HG02759 (cell line): ENCODE measurements around the gene ADGRE3.
"Not testable (repeated sequence)": the region's sequence is repeated elsewhere in the genome, so short reads cannot be mapped to it uniquely, and the experiment has no call there.

Experiments
- ATAC-seq: cut with Tn5 transposase; IDR thresholded peaks from one replicate; pipeline ENCODE4 v1.9.1; 2021; ENCODE audit warnings: mild to moderate bottlenecking, moderate library complexity; ENCODE audit not compliant: unreplicated experiment

The ADGRE3 gene

DNA sequence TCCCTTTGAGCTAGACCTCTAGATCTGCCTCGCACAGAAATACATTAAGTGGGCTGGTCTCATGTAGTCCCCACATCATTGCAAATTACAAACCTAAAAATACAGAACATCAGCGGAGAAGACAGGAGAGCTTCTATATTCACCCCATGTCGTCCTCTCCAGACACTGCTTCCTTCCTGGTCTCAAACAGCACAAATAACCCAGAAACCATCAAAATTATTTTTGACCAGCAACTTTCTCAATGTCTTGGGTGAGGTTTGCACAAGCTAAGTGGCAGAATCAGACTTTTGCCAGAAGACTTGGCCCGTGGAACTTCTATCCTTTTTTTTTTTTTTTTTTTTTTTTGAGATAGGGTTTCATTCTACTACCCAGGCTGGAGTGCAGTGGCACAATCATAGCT lies 63.6 kb downstream of the ADGRE3 start:
- no peak for ATAC-seq

DNA sequence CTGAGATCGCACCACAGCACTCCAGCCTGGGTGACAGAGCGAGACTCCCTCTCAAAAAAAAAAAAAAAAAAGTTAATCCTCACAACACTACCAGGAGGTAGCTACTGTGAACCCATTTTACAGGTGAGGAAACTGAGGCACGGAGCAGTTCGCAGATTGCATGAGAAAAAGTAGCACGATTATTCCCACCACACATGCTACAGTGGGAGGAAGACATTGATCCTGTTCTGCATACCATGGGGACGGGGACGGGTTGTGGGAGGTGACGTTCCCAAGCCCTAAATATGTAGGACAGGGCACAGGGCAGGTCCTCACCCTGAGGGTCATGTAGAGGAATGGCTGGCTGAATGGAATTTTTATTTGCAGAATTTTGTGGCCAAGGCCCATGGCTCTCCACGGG lies 68.0 kb downstream of the ADGRE3 start:
- no peak for ATAC-seq

DNA sequence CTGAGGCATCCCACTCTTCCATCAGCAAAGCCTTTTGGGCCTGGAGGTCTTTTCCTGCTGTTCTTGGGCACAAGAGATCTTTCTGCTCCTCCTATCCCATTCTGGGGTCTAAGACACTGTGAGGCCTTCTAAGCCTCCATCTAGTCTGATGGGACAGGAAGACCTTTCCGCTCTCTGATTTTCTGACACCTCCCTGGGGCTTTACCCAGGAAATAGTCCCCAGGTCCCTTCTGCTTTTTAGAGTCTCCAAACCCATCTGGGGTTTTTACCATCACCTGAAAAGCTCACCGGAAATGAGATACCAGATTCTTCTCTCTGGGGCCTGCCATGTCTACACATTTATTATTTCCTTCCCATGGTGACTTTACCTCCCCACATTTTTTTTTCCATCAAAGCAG lies 70.7 kb downstream of the ADGRE3 start:
- ATAC-seq: peak; percentile 81

DNA sequence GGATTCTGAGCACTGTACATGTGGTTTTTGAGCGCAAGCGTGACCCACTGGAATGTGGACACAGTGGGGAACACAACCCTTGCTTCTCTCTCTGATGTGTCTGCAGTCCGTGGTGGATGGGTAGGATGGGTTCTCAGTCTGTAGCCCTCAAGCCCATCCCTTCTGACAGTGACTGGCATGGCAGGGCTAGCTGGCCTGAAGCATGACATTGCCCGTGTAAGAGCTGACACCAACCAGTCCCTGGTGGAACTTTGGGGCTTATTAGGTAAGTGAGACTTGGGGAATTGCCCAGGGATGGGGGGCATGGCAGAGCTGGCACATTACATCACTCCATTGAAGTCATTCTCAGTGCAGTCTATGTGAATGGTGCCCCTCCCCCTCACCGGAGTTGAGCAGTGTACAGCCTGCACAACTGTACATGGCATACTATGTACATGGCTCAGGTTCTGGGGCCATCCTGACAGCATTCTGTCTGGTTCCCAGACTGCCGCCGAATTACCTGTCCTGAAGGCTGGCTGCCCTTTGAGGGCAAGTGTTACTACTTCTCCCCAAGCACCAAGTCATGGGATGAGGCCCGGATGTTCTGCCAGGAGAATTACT lies 75.0 kb downstream of the ADGRE3 start:
- no peak for ATAC-seq

DNA sequence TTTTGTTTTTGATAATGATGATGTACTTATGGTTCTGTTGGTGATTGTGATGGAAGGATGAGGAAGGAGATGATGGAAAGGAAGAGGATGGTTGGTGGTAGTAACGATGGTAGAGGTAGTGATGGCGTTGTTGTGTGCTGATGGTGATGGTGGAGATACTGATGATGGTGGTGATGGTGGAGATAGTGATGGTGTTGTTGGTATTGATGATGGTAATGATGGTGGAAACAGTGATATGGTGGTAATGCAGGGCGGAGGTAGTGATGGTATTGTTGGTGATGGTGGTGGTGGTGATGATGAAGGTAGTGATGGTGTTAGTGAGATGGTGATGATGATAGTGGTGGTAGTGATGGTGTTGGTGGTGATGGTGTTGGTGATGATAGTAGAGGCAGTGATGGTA lies 79.1 kb downstream of the ADGRE3 start:
- no peak for ATAC-seq

DNA sequence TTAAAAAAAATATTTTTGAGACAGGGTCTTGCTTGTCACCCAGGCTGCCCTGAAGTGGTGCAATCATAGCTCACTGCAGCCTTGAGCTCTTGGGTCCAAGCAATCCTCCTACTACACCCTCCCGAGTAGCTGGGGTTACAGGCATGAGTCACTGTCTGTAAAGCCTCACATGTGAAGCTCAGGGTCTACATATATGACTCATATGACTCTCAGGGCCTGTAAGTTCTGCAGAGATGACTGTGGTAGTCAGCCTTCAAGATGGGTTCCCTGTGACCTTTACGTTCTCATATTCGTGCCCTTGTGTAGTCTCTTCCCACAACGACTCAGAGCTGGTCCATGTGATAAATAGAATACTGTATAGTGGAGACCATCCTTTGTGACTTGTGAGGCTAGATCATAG lies 85.2 kb downstream of the ADGRE3 start:
- ATAC-seq: not testable (repeated sequence)

DNA sequence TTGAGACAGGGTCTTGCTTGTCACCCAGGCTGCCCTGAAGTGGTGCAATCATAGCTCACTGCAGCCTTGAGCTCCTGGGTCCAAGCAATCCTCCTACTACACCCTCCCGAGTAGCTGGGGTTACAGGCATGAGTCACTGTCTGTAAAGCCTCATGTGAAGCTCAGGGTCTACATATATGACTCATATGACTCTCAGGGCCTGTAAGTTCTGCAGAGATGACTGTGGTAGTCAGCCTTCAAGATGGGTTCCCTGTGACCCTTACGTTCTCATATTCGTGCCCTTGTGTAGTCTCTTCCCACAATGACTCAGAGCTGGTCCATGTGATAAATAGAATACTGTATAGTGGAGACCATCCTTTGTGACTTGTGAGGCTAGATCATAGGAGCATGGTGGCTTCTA lies 89.5 kb downstream of the ADGRE3 start:
- ATAC-seq: peak; percentile 75

DNA sequence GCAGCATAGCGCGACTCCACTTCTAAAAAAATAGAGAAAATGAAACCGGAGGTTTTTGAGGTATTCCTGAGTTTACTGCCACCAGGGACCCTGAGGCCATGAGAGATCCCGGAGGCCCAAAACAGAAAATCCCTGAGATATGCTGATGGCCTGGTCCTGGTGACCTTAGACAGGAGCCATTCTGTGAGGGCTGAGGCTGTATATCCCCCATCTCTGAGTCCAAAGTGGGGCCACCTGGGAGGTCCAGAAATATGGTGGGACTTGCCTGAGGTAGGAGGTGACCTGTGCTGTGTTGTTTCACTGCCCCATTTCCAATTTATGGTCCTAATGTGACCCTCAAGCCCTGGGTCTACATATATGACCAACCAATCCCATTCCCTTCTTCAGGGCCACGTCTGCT lies 90.3 kb downstream of the ADGRE3 start:
- ATAC-seq: not testable (repeated sequence)

DNA sequence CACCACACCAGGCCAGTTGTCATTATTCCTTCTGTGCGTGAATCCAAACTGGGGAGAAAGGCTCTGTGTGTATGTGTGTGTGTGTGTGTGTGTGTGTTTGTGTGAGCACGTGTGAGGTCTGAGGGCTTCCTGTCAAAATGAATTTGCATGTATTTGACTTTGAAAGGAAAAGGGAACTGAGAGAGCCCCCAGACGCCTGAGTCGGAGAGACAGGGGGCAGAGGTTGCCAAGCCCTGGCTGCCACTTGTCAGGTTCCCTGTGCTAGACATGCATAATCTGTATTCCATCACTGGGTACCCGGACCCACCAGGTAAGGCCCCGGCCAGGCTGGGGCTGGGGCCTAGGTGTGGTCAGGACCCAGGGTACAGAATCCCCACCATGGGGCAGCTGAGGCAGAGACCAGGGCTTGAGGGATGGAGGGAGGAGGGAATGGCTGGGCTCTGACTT lies 91.7 kb downstream of the ADGRE3 start, which contains the start of gene CLEC17A:
Gene CLEC17A, plus strand, starts transcription at position 191 of the 447 bp plus-strand sequence. Its CDS starts 77 bp downstream, at position 268.
- ATAC-seq: peak; percentile 35

DNA sequence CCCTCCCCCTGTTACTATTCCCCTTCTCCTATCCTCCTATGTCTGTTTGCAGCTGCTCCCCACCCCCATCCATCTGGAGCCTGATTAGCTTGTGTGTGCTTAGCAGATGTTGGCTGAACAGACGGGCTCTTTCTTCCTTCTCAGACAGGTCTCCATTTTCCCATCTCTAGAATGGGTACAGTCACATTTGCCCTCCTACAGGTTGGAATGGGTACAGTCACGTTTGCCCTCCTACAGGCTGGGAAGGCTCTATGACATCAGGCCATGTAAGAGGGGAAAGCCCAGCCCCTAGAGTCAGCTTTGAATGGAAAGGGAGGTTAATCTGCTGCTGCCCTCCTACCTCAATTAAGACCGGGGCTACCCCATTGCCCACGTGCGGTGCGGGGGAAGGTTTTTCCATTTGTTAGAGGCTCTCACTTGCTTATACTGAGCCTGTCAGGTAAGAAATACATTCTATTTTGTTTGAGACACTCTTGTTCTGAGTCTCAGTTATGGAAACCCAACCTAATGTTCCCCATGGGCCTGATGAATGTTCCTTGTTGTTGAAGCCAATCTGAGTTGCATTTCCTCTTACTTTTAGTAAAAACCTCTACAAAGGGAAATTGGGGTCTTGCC lies 93.9 kb downstream of the ADGRE3 start:
- ATAC-seq: no peak

DNA sequence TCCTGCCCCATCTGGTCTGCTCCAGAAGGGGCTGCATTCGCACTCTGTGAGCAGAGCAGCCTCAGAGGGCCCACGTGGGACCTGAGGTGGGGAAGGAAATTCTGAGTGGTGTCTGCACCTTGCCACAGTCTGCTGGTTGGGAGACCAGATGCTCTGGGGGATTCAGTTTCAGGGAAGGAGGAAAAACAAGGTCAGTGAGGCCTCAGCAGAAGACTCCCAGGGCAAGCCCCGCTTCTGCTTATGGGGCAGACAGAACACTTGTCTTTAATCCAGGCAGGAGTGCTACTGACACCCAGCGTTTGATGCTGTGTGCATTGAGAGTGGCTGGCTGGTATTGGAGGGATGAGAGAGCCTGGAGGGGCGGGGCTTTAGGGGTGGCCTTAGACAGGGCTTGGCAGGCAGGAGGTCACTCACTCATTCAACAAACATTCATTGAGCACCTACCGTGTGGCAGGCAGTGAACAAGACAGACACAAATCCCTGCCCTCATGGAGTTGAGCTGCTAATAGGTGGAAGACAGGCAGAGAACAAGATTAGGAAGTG lies 96.7 kb downstream of the ADGRE3 start:
- ATAC-seq: no peak

DNA sequence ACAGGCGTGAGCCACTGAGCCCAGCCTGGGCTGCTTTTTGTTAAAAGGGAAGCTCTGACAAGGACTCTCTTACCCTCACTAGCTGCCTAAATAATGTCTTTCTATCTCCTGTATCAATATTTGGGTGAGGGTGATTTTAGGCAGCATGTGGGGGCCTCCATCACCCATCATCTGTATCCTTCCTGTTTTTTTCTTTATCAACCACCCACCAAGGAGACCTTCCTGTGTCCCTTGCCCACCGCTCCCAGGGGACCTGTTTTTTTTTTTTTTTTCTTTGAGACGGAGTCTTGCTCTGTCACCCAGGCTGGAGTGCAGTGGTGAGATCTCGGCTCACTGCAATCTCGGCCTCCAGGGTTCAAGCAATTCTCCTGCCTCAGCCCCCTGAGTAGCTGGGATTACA lies 97.4 kb downstream of the ADGRE3 start:
- ATAC-seq: no peak

DNA sequence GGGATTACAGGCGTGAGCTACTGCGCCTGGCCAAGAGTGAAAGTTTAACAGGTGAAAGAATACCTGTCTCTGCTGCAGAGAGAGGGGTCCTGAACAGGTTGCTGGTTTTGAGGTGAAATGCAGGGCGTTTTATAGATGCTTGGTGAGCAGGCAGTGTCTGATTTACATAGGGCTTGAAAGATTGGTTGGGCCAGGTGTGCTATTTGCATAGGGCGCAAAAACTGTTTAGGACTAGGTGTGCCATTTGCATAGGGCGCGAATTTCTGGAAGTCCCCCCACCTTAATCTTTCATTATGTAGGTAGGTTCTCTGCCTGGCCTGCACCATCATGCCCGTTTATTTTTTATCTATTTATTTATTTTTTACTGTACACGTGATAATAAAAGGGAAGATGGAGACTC lies 98.3 kb downstream of the ADGRE3 start:
- ATAC-seq: no peak

DNA sequence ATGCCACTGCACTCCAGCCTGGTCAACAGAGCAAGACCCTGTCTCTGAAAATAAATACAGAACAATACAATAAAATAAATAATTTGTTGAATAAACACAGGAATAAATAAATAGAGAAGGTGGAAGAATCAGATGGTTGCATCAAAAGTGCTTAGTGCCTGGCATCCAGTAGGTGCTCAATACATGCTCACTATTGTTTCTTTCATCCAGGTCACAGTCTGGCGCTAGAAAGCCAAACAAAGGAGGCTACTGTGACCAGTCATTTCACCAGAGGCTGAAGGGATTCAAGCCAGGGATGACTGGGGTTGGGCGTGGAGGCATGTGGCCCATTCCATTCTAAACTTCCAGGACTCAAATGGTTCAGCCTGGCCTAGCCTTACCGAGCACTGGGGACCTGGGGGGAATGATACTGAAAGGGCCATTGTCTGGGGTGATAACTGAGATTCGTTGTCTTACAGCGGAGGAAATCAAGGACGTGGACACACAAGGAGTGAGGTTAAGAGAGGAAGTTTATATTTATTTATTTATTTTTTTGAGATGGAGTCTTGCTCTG lies 99.1 kb downstream of the ADGRE3 start:
- no peak for ATAC-seq

DNA sequence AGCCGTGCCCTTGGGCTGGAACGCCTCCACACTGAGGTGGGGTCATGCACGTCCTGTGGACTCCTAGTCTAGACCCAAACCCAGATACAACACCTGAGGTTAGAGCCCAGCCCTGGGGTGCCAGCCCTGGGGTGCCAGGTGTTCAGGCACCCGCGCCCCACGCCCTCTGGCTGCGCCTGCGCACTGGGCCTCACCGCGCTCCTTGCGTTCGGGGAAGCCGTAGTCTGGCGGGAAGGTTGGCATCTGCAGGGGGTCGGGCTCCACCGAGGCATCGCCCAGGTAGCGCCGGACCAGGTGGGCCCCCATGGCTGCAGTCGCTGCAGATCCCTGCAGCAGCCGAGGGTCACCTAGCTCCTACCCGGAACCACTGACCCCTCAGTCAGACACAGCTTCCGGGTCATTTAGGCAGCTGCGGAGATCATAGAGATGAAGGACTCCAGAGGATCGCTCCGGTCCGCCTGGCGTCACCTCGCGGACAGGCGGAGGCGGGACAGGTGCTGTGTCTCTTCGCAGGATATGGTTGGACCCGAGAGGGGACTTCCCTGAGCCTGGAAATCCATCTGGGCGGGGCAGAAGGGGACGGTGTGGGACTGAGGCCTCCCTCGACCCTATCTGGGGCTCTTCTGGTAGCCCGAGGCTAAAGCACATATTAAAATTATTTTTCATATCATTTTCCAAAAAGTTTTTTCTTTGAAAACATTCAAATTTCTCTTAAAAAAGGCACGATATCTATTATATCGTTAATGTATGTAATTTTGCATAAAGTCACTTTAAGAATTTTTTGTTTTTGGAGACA lies 102.8 kb downstream of the ADGRE3 start, which contains the start of gene NDUFB7:
Gene NDUFB7, minus strand, starts transcription at position 372 of the 796 bp plus-strand sequence. Its CDS starts 66 bp downstream, at position 306.
- ATAC-seq: peak; percentile 91

DNA sequence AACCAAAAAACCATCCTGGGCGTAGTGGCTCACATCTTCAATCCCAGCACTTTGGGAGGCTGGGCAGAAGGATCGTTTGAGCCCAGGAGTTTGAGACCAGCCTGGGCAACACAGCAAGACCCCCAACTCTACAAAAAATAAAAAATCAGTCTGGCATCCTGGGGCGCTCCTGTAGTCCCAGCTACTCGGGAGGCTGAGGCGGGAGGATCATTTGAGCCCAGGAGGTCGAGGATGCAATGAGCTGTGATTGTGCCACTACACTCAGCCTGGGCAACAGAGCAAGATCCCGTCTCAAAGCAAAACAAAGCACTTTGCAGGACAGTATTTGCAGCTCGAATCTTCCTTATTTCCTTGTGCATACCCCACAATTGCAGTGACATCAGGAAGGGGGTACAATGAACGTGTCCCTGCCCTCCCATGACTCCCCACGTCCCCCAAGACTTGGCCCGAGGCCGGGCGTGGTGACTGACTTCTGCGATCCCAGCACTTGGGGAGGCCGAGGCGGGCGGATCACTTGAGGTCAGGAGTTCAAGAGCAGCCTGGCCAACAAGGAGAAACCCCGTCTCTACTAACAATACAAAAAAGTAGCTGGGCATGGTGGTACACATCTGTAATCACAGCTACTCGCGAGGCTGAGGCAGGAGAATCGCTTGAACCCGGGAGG lies 103.6 kb downstream of the ADGRE3 start:
- no peak for ATAC-seq
